Glutamatergic neuron (in vitro differentiated cells): ENCODE results near the gene ADCY5. TPM values are rescaled to one million over a fixed set of nuclear protein-coding genes. Genes with fewer than 3 reads are reported as not detected.

Source experiments
- DNase-seq: peaks from one replicate; pipeline ENCODE4 v3.0.0; 2022
- H3K27ac Mint-ChIP-seq: one replicate; pipeline ENCODE4 v1.8.0; 2020; ENCODE audit warnings: mild to moderate bottlenecking, mixed read lengths, inconsistent platforms; ENCODE audit not compliant: unreplicated experiment
- H3K27me3 Mint-ChIP-seq: one replicate; pipeline ENCODE4 v1.8.0; 2020; ENCODE audit warnings: mild to moderate bottlenecking, moderate library complexity, mixed read lengths, inconsistent platforms; ENCODE audit not compliant: unreplicated experiment
- H3K36me3 Mint-ChIP-seq: one replicate; pipeline ENCODE4 v1.8.0; 2020; ENCODE audit warnings: mild to moderate bottlenecking, mixed read lengths, inconsistent platforms; ENCODE audit not compliant: unreplicated experiment
- H3K4me1 Mint-ChIP-seq: one replicate; pipeline ENCODE4 v1.8.0; 2020; ENCODE audit warnings: mild to moderate bottlenecking, low read depth, mixed read lengths, inconsistent platforms; ENCODE audit not compliant: unreplicated experiment
- H3K4me3 Mint-ChIP-seq: one replicate; pipeline ENCODE4 v1.8.0; 2020; ENCODE audit warnings: mild to moderate bottlenecking, mixed read lengths, inconsistent platforms; ENCODE audit not compliant: unreplicated experiment
- H3K9me3 Mint-ChIP-seq: one replicate; pipeline ENCODE4 v1.8.0; 2020; ENCODE audit warnings: mild to moderate bottlenecking, moderate library complexity, mixed read lengths, inconsistent platforms; ENCODE audit not compliant: unreplicated experiment
- CTCF ChIP-seq: fragments of 200-600 bp; sonication (generic); IDR thresholded peaks from one replicate; pipeline ENCODE4 v1.5.0; 2021; ENCODE audit not compliant: partially characterized antibody, unreplicated experiment
- total RNA-seq: library from RNA; stranded (reverse); fragmentation: NEBNext Ultra II Directional; extraction: Animal tissue kit (Norgen Biotek cat#: 25700); gene quantifications from one replicate; pipeline ENCODE4 v1.2.1, GENCODE V29; 2021; ENCODE audit not compliant: unreplicated experiment

The ADCY5 gene
- total RNA-seq, 1 donor from 2014 or later: 2.1 TPM

GRCh38 chr3:123311201-123311600 is 137.7 kb downstream of the ADCY5 start:
- no peak for DNase-seq
- Mint-ChIP-seq H3K36me3 (no peaks in the 10 kb centered on the region), H3K27me3 (peaks cover 7% of the 10 kb centered on the region), H3K27ac (no peak overlapping the region), H3K4me1 (no peaks in the 10 kb centered on the region), H3K4me3 (no peak overlapping the region), H3K9me3 (peaks cover 4% of the 10 kb centered on the region)
- TF ChIP-seq CTCF: no peak

- Mint-ChIP-seq H3K4me3 (no peak overlapping the region), H3K9me3 (peaks cover 4% of the 10 kb centered on the region), H3K4me1 (no peaks in the 10 kb centered on the region), H3K27me3 (peaks cover 7% of the 10 kb centered on the region), H3K27ac (no peak overlapping the region), H3K36me3 (no peaks in the 10 kb centered on the region)
- TF ChIP-seq CTCF: no peak
- DNase-seq: no peak
These were observed 138.1 kb downstream of the ADCY5 start for GRCh38 chr3:123310741-123311140.

- Mint-ChIP-seq H3K4me3 (no peak overlapping the region), H3K4me1 (no peaks in the 10 kb centered on the region), H3K36me3 (no peaks in the 10 kb centered on the region), H3K9me3 (peaks cover 4% of the 10 kb centered on the region), H3K27me3 (peaks cover 7% of the 10 kb centered on the region), H3K27ac (no peak overlapping the region)
- no peak for TF ChIP-seq CTCF
- no peak for DNase-seq
These were observed 138.7 kb downstream of the ADCY5 start for GRCh38 chr3:123310186-123310585.

GRCh38 chr3:123307064-123307463 is 141.8 kb downstream of the ADCY5 start:
- DNase-seq: no peak
- Mint-ChIP-seq H3K4me1 (no peaks in the 10 kb centered on the region), H3K36me3 (no peaks in the 10 kb centered on the region), H3K9me3 (no peaks in the 10 kb centered on the region), H3K4me3 (no peak overlapping the region), H3K27ac (no peak overlapping the region), H3K27me3 (peaks cover 2% of the 10 kb centered on the region)
- no peak for TF ChIP-seq CTCF

GRCh38 chr3:123305192-123305591 is 143.7 kb downstream of the ADCY5 start:
- no peak for DNase-seq
- Mint-ChIP-seq H3K9me3 (no peaks in the 10 kb centered on the region), H3K4me1 (no peaks in the 10 kb centered on the region), H3K27ac (no peak overlapping the region), H3K36me3 (no peaks in the 10 kb centered on the region), H3K27me3 (no peaks in the 10 kb centered on the region), H3K4me3 (no peak overlapping the region)
- TF ChIP-seq CTCF: no peak
